ENCODE data around the gene LRRC32. TPM values are rescaled to one million over a fixed set of nuclear protein-coding genes. Genes with fewer than 3 reads are reported as not detected.

The LRRC32 gene
- total and polyA plus RNA-seq, 9 of the 15 experiments (the other 6 are each of a cell fraction or from before 2014, with no cell fraction given): 0.10 to 0.50 (median 0.19) TPM; not detected in 5

GRCh38 chr11:76700177-76701100, 29.9 kb upstream of the LRRC32 start (continued):
- TF ChIP-seq CBX2 (IDR thresholded peaks at IDR 0.05; ENCODE audit: insufficient read depth, low read length, poor library complexity, severe bottlenecking) (no peak), PTBP1 (IDR thresholded peaks at IDR 0.05; ENCODE audit: low read depth, low read length) (no peak), MYBL2 (IDR thresholded peaks at IDR 0.05; ENCODE audit: low read depth) (no peak), MYBL2 (CRISPR knock-in tag; IDR thresholded peaks at IDR 0.05; ENCODE audit: borderline replicate concordance) (no peak), RBM39 (optimal IDR thresholded peaks at IDR 0.05; ENCODE audit: low read depth, low read length) (no peak), FOXK2 (conservative IDR thresholded peaks at IDR 0.05 in 1 of 2, IDR thresholded peaks at IDR 0.05 in 1 of 2; ENCODE audit: low read depth in 2 of 2) (peak; percentile 40 to 75; a peak in 3 of 4 replicates), MYC (IDR thresholded peaks at IDR 0.05; ENCODE audit: low read depth, low read length) (peak; percentile 72), MYC (CRISPR knock-in tag; IDR thresholded peaks at IDR 0.05; ENCODE audit: borderline replicate concordance, low read depth) (peak; percentile 46; the same call in 1 of the 2 replicates), ARNT (IDR thresholded peaks at IDR 0.05) (peak; percentile 91 to 96), ZNF518B (CRISPR knock-in tag; IDR thresholded peaks at IDR 0.05) (no peak), ZNF174 (CRISPR knock-in tag; IDR thresholded peaks at IDR 0.05) (no peak), ASH1L (IDR thresholded peaks at IDR 0.05; ENCODE audit: borderline replicate concordance, low read depth, partially characterized antibody) (no peak), MAFK (IDR thresholded peaks at IDR 0.05; ENCODE audit: low read length) (peak; percentile 60), FOXJ2 (tag; IDR thresholded peaks at IDR 0.05) (no peak), ERF (CRISPR knock-in tag; IDR thresholded peaks at IDR 0.05) (no peak), MBD2 (IDR thresholded peaks at IDR 0.05; ENCODE audit: borderline replicate concordance, low read depth) (peak; percentile 82), TCF15 (CRISPR knock-in tag; IDR thresholded peaks at IDR 0.05) (0 out of 2 replicates have a peak, but pooled peaks have one; percentile 6), E2F1 (CRISPR knock-in tag; IDR thresholded peaks at IDR 0.05) (no peak), PYGO2 (tag; IDR thresholded peaks at IDR 0.05) (peak; percentile 44; the same call in 1 of the 2 replicates), CREB3 (tag; conservative IDR thresholded peaks at IDR 0.05; ENCODE audit: low read depth) (peak; percentile 43; the same call in 1 of the 2 replicates), EHMT2 (IDR thresholded peaks at IDR 0.05) (no peak; the same call in 1 of the 2 replicates)
